Measurements from ENCODE around the gene ZNF784.
A peak's percentile ranks its signal among the peaks of the same experiment; 100 is the strongest.

The ZNF784 gene

DNA sequence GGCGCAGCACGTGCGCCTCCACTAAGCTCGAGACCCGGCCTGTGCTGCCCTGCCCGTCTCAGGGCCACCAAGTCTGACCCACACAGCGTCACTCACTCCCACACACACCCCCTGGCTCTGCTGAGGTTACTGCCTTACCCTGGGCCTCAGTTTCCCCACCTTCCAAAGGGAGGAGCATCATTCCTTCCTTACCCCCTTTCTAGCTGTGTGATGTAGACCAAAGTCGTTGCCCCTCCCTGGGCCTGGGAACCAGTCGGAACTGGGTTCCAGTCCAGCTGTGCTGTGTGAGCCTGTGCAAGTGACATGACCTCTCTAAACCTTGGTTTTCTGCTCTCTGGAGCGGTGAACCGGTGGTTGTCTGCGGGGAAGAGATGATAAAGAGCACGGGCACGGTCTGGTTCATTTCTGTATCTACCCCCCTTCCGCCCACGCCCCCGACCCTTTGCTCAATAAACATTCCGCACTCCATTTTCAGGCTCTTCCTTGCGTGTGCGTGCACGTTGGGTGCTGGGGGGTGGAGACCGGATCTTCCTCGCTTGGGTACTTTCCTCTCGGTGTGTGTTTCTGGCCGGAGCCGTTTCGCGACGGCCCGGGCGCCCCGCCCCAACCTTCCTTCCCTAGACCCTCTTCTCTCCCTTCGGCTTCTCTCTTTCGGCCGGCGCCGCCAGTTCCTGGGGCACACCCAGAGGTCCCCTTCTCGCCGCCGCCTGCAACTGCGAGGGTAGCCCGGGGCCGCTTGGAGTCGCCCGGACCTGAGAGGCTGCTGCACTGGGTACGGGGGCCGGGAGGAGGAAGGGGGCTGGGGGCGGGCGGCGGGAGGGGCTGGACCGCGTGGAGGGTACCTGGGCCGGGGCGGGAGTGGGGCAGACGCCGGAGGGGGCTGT is 18.9 kb upstream of the ZNF784 start, which contains the start of gene ZNF581:
Gene ZNF581, plus strand, starts transcription at position 647 of the 884 bp plus-strand sequence. CDS start 923 bp downstream, outside the sequence.
- peak; percentile 70 for DNase-seq (ENCODE audit: low spot score)

- no peak for DNase-seq (ENCODE audit: low spot score)
Measured at GRCh38 chr19:55642153-55643002, 18.0 kb upstream of the ZNF784 start.

DNA sequence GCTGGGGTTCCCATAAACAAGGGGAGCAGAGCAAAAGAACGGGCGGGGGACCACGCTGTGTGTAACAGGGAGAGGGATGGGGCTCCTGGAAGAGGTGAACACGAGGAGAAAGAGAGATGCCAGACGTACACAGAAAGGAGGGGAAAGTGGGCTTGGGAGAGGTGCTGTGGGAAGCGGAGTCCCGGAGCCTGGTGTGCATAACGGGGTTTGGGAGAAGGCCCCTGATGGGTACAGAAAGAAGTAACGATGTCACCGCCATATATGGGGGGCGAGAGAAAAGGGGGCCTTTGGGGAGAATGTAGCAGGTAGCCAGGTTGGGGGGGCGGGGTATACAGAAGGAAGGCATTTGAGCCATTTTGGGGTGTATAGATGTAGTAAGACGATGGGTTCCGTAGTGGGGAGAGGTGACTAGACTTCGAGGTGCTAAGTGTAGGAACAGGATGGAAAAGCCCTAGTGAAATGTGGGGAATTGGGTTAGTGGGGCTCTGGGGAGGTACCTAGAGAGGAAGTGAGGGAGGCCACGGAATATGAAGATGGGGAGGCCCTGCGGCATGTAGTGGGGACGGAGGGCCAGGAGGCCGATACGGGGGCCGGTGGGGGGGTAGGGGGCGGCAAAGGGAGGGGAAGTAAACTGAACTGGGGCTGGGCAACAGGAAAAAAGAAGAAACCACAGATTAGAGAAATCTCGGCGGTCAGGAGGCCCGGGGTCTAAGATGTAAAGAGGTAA is 17.2 kb upstream of the ZNF784 start:
- no peak for DNase-seq (ENCODE audit: low spot score)

DNA sequence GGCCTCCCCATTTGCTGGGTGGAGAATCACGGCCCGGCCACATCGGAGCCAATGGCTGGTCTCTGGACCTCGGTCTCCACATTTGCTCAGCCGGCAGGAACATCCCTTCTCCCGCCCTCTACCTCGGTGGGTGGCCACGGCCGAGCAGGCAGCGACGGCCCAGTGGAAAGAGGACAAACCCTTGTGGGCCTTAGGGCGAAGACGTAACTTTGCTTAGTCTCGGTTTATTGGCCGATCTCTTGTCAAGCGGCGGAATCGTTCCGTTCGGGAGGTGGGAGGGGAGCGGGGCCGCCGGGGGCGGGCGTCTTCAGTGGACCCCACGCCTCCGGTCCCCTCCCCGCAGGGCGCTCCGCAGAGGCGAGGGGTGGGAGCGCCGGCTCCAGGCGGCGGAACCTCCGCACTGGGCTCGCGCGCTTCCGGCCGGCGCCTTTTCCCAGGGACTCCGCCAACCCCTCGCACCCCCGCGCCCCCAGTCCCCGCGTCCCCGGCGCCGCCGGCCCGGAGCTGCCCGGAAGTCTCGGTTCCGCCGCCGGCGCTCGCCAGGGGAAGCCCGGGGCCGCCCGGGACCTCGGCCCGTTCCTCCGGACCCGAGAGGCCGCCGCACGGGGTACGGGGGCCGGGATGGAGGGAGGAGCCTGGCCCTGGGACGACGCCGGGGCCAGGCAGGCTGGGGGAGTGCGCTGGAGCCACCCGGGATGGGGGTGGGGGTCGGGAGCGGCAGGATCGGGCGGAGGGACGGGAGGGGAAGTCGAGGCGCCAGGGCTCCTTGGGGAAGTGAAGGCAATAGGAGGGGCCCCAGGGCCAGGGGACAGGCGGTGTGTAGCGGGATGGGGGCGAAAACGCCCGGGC is 16.4 kb upstream of the ZNF784 start, which contains the start of gene ZNF580:
Gene ZNF580, plus strand, starts transcription at position 426 of the 849 bp plus-strand sequence. CDS start 1,507 bp downstream, outside the sequence.
- peak; percentile 36 for DNase-seq (ENCODE audit: low spot score)

DNA sequence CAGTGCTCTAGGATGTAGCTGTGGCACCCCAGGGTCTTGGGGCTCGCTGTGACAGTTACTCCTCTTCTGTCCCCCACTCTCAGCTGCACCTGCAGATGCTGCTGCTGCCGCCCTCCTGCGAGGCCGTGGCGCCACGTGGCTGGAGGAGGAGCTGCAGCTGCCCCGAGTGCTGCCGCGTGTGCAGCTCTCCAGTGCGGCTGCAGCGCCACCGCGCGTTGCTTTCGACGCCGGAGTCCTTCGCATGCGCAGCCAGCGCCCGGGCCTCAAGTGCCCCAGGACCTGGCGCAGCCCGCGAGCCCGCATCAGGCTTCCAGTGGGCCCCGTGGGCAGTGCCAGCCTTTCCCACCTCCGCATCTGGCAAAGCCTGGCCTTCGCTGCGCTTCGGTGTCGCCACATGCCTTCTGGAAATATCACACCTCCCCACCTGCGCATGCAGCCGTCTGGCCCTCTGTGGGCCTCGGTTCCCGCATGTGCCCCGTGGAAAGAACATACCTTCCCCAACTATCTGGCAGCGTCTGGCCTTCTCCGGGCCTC is 15.7 kb upstream of the ZNF784 start:
- DNase-seq (ENCODE audit: low spot score), result peak; percentile 71

GRCh38 chr19:55638864-55639359 is 14.5 kb upstream of the ZNF784 start:
- DNase-seq (ENCODE audit: low spot score), result peak; percentile 63

- no peak for DNase-seq (ENCODE audit: low spot score)
Measured at GRCh38 chr19:55637534-55637933, 13.2 kb upstream of the ZNF784 start.

DNA sequence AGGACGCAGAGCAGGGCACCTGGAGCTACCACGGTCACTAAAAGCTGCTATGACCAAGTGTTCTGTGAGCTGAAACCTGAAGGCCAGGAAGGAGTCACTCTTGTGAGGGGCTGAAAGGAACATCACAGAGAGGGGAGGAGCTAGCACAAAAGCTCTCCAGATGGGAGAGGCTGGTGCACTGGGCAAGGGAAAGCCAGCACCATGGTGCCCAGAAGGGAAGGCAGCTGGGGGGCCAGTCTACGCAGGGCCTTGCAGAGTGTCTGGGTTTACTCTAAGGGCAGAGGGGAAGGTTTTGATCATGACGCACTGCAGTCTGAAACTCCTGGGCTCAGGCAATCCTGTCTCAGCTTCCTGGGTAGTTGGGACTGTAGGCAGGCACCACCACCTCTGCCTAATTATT is 12.4 kb upstream of the ZNF784 start:
- DNase-seq (ENCODE audit: low spot score), result no peak

GRCh38 chr19:55635856-55636440 is 11.6 kb upstream of the ZNF784 start:
- no peak for DNase-seq (ENCODE audit: low spot score)

- no peak for DNase-seq (ENCODE audit: low spot score)
Measured at GRCh38 chr19:55635334-55635717, 11.0 kb upstream of the ZNF784 start.

- DNase-seq (ENCODE audit: low spot score), result no peak
Measured at GRCh38 chr19:55633861-55634260, 9.5 kb upstream of the ZNF784 start.

DNA sequence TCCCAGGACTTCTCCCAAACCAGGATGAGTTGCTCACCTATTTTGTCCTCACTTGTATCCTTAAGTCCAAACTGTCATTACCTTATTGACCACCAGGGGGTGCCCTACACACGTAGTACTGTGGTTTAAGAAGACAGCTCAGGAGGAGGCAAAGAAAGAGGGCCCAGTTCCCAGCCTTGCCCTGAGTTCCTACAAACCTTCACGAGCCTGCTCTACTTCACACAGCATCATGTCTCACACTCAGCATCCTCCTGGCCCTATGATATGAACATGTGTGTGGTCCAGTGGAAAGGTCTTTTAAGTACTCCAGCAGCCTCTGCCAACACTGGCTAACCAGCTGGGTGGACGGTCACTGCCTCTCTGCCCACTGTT is 8.1 kb upstream of the ZNF784 start:
- DNase-seq (ENCODE audit: low spot score), result peak; percentile 93

DNA sequence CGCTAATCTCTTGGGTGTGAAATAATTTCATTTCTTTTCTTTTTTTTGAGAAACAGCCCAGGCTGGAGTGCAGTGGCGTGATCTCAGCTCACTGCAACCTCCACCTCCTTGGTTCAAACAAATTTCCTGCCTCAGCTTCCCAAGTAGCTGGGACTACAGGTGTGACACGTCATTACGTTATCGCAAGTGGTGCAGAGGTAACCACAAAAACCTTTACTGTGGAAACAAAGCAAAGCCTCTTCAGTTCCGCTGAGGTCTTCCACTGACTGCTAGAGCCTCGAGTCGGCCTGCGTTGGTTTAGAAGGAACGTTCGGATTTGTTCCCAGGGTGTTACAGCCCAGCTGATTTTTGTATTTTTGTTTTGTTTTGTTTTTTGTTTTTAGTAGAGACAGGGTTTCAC is 2.0 kb upstream of the ZNF784 start:
- DNase-seq (ENCODE audit: low spot score), result no peak

GRCh38 chr19:55625004-55625326 is 599 bp upstream of the ZNF784 start:
- no peak for DNase-seq (ENCODE audit: low spot score)

DNA sequence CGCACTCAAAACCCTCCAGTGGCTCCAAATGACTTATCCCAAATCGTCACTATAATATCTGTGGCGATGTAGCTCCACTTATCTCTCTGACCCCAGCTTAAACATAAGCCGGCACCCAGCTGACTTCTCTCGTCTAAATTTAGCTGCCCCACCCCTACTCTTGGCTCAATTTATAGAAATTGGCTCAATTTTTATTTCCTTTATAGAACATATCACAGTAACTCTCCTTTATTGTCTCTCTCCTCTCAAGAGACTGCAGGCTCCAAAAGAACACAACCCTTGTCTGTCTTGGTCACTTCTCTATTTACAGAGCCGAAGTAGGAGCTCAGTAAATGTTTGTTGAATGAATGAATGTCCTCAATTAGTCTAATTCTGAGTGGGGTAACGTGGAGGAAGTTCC is 805 bp downstream of the ZNF784 start:
- no peak for DNase-seq (ENCODE audit: low spot score)

- no peak for DNase-seq (ENCODE audit: low spot score)
Measured at GRCh38 chr19:55623130-55623529, 1.2 kb downstream of the ZNF784 start.

DNA sequence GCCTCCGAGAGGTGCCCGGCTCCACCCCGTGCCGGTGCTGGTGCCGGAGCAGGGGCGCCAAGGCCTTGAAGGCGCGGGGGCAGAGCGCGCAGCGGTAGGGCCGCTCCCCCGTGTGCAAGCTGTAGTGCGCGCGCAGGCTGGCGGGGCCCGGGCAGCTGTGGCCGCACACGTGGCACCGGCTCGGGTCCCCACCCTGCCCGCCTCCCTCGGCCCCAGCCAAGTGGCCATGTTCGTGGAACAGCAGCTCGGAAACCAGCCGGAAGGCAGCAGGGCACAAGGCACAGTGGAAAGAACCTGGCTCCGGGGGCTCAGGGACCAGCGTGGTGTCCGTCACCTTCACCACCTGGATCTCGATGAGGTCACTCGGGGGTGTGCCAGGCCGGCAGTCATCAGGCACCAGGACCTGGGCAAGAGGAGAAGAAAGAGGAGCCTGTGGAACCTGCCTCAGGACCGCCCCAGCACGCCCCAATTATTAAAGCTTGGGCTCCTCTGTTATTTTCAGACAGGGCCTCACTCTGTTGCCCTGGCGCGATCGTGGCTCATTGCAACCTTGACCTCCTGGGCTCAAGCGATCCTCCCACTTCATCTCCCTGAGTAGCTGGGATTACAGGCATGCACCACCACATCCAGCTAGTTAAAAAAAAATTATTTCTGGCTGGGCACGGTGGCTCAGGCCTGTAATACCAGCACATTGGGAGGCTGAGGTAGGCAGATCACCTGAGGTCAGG is 2.0 kb downstream of the ZNF784 start:
- DNase-seq (ENCODE audit: low spot score), result no peak

DNA sequence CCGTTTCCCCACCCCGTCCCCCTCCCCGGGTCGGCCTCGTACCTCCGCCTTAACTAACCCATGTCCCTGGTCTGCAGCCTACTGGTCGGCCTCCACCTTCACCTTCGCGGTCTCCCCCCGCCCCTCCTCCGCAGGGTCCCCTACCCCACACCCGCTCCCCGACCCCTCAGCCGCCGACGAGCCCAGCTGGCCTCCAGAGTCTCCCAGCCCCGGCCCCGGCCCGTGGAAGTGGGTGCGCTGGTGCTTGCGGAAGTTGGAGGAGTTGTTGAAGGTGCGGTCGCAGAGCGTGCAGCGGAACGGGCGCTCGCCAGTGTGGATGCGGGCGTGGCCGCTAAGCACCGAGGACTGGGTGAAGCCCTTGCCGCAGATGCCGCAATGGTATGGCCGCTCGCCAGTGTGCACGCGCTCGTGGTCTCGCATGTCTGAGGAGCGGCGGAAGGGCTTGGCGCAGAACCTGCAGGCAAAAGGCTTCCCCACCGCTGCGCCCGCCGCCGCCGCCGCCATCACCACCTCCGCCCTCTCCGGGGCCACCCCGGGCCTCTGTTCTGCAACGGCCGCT is 2.6 kb downstream of the ZNF784 start:
- DNase-seq (ENCODE audit: low spot score), result no peak

- no peak for DNase-seq (ENCODE audit: low spot score)
Measured at GRCh38 chr19:55621205-55621672, 3.1 kb downstream of the ZNF784 start.

Data from hematopoietic multipotent progenitor cell treated with erythropoietin and hydrocortisone succinate and interleukin-3 and kit ligand, for 15 days (in vitro differentiated cells).